Measurements from ENCODE around the gene GALNTL6.

DNA sequence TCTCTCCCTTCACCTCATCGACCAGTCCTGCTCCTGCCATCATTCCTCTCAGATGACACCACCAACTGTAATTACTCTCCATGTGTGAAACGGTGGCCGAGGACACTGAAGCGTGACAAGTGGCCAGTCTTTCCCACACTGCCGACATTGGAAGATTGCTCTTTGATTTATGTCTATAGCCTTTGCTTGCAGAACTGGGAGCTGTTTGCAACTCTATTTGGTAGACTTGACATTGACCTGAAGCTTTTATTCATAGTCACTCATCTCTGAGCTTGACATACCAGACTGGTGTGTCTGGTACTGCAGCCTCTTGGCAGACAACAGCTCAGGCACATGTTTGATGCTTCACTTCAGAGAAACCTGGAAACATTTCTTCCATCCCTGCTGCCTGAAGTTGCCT lies 1233.6 kb downstream of the GALNTL6 start:
- TF ChIP-seq, protein P1, sequence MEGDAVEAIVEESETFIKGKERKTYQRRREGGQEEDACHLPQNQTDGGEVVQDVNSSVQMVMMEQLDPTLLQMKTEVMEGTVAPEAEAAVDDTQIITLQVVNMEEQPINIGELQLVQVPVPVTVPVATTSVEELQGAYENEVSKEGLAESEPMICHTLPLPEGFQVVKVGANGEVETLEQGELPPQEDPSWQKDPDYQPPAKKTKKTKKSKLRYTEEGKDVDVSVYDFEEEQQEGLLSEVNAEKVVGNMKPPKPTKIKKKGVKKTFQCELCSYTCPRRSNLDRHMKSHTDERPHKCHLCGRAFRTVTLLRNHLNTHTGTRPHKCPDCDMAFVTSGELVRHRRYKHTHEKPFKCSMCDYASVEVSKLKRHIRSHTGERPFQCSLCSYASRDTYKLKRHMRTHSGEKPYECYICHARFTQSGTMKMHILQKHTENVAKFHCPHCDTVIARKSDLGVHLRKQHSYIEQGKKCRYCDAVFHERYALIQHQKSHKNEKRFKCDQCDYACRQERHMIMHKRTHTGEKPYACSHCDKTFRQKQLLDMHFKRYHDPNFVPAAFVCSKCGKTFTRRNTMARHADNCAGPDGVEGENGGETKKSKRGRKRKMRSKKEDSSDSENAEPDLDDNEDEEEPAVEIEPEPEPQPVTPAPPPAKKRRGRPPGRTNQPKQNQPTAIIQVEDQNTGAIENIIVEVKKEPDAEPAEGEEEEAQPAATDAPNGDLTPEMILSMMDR (IDR thresholded peaks at IDR 0.05): no peak
- TF ChIP-seq POLR2A (IDR thresholded peaks at IDR 0.05): no peak

All from lower leg skin (tissue), 3 donors.